Spleen (tissue), 11 donors: Measurements from ENCODE around the gene WNT2. TPM values are rescaled to one million over a fixed set of nuclear protein-coding genes. Genes with fewer than 3 reads are reported as not detected.

Source experiments
- DNase-seq: peaks from one replicate; pipeline ENCODE4 v3.0.0-alpha.2; 2020
- H3K27ac ChIP-seq, 8 donors: fragments of 200-600 bp; sonication (generic) in 7 of 8; 1 replicate in 4 of 8; 2 replicates in 4 of 8; pipeline versions ENCODE4 v1.5.0 to v1.8.0; 2016 to 2021; ENCODE audit warnings: inconsistent platforms in 4 of 8, mild to moderate bottlenecking in 4 of 8, moderate library complexity in 1 of 8
- H3K27me3 ChIP-seq, 7 donors: fragments of 200-600 bp; sonication (generic) in 6 of 7; replicated peaks in 1 of 7; 1 replicate in 4 of 7; 2 replicates in 3 of 7; pipeline versions ENCODE4 v1.5.0 to v1.8.0; 2016 to 2021; ENCODE audit warnings: inconsistent platforms in 3 of 7, mild to moderate bottlenecking in 1 of 7
- H3K36me3 ChIP-seq, 6 donors: fragments of 200-600 bp; sonication (generic) in 5 of 6; 1 replicate in 4 of 6; 2 replicates in 2 of 6; pipeline versions ENCODE4 v1.5.0 to v1.8.0; 2016 to 2021; ENCODE audit warnings: inconsistent platforms in 2 of 6
- H3K4me1 ChIP-seq, 6 donors: fragments of 200-600 bp; sonication (generic) in 5 of 6; 1 replicate in 3 of 6; 2 replicates in 3 of 6; pipeline versions ENCODE4 v1.5.0 to v1.8.0; 2016 to 2021; ENCODE audit warnings: inconsistent platforms in 3 of 6
- H3K4me3 ChIP-seq, 8 donors: fragments of 200-600 bp; sonication (generic) in 7 of 8; 1 replicate in 4 of 8; 2 replicates in 4 of 8; pipeline versions ENCODE4 v1.5.0 to v1.8.0; 2016 to 2021; ENCODE audit warnings: inconsistent platforms in 4 of 8, mild to moderate bottlenecking in 4 of 8, moderate library complexity in 2 of 8
- H3K9me3 ChIP-seq, 8 donors: fragments of 200-600 bp; sonication (generic) in 7 of 8; 1 replicate in 4 of 8; 2 replicates in 4 of 8; pipeline versions ENCODE4 v1.5.0 to v1.8.0; 2016 to 2021; ENCODE audit warnings: inconsistent platforms in 4 of 8
- POLR2A ChIP-seq, 3 donors: fragments of 450-650 bp; IDR thresholded peaks; one replicate each; pipeline ENCODE4 v1.5.1; 2017; ENCODE audit warnings: antibody characterized with exemption in 3 of 3, mild to moderate bottlenecking in 1 of 3
- POLR2AphosphoS5 ChIP-seq, 3 donors: sonication (generic); formaldehyde crosslinking; IDR thresholded peaks; one replicate each; pipeline ENCODE4 v1.5.1; 2017; ENCODE audit warnings: antibody characterized with exemption in 3 of 3
- WGBS, 5 donors: extraction: QIAGEN DNeasy Blood & Tissue Kit in 3 of 5; methylation state at CpG; one replicate each; pipeline versions ENCODE4 v1.1.5 to v1.1.7; 2013 to 2018; 5-methylcytosine and 5-hydroxymethylcytosine counted together
- intact Hi-C: fragments of 100-400 bp; cut with DNase I; formaldehyde crosslinking; loops from one replicate; pipeline ENCODE4 v1.15.0; 2023; ENCODE audit warnings: low total_unique reads
- polyA plus RNA-seq, 3 donors: library from polyadenylated mRNA; stranded (reverse); fragments of 200-250 nt; gene quantifications; one replicate each; pipeline ENCODE4 v1.2.1, GENCODE V29; 2013
- total RNA-seq, 7 donors: library from RNA; depleted of rRNA in 3 of 7; stranded (reverse); fragments of >200 nt in 3 of 7; fragmentation: NEBNext Ultra II Directional in 4 of 7; extraction: Animal tissue kit (Norgen Biotek cat#: 25700) in 4 of 7; gene quantifications; one replicate each; pipeline versions ENCODE4 v1.1.0 to v1.2.1, GENCODE V29; 2016 to 2021
- TF ChIP-seq, protein P1 (sequence below), 11 experiments: fragments of 200-600 bp in 7 of 11; fragments of 450-650 bp in 4 of 11; sonication (generic) in 4 of 11; IDR thresholded peaks in 8 of 11; conservative IDR thresholded peaks in 3 of 11; 1 replicate in 7 of 11; 2 replicates in 4 of 11; pipeline versions ENCODE4 v1.4.0 to v1.8.0; 2016 to 2021; ENCODE audit warnings: antibody characterized with exemption in 11 of 11, inconsistent platforms in 4 of 11, mild to moderate bottlenecking in 1 of 11
- donor health status: healthy with polysubstance abuse.
- donor health status: DM: no; HTN: no; CAD: no; lungs with moderate emphysema.
- donor health status: DM: no; HTN: no; CAD: no.
- donor health status: Bipolar disorder and iron deficiency.
- donor health status: healthy.
- donor health status: DM: no; HTN: no; CAD: no.
- donor health status: DM: yes; HTN: yes; CAD: no.

The WNT2 gene
- total and polyA plus RNA-seq, 10 donors = 0.22 to 6.2 (median 2.1) TPM

DNA sequence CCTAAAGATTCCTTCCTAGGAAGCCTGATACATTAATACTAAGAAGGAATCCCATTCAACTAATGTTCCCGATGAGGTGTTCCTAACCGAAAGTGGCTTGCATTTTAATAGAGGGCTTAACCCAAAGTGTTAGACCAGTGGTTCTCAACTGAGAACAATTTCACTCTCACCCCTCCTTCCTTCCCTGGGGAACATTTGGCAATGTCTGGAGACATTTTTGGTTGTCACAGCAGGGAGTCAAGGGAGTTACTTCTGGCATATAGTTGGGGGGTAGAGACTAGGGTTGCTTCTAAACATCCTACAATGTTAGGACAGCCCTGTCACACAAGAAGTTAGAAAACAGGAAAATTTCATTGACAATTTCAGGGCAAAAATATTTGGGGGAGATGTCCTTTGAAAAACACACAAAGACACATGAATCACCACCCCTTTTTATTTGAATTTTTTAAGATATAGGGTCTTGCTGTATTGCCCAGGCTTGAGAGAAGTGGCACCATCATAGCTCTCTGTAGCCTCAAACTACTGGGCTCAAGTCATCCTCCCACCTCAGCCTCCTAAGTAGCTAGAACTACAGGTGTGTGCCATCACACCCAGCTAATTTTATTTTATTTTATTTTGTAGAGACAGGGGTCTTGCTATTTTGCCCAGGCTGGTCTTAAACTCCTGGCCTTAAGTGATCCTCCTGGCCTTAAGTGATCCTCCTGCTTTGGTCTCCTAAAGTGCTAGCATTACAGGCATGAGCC is 50.7 kb downstream of the WNT2 start:
- Histone ChIP-seq H3K36me3 (no peaks in the 10 kb centered on the region), H3K4me3 (no peak overlapping the region), H3K9me3 (no peaks in the 10 kb centered on the region), H3K27ac (no peak overlapping the region), H3K27me3 (peaks cover 0 to 4% (median 0%) of the 10 kb centered on the region in 7 donors), H3K4me1 (no peaks in the 10 kb centered on the region)
- DNase-seq = no peak
- no peak for TF ChIP-seq POLR2AphosphoS5 (IDR thresholded peaks at IDR 0.05)
- no peak for TF ChIP-seq POLR2A (IDR thresholded peaks at IDR 0.05)
- TF ChIP-seq, protein P1, sequence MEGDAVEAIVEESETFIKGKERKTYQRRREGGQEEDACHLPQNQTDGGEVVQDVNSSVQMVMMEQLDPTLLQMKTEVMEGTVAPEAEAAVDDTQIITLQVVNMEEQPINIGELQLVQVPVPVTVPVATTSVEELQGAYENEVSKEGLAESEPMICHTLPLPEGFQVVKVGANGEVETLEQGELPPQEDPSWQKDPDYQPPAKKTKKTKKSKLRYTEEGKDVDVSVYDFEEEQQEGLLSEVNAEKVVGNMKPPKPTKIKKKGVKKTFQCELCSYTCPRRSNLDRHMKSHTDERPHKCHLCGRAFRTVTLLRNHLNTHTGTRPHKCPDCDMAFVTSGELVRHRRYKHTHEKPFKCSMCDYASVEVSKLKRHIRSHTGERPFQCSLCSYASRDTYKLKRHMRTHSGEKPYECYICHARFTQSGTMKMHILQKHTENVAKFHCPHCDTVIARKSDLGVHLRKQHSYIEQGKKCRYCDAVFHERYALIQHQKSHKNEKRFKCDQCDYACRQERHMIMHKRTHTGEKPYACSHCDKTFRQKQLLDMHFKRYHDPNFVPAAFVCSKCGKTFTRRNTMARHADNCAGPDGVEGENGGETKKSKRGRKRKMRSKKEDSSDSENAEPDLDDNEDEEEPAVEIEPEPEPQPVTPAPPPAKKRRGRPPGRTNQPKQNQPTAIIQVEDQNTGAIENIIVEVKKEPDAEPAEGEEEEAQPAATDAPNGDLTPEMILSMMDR (IDR thresholded peaks at IDR 0.05 in 8 of 11, conservative IDR thresholded peaks at IDR 0.05 in 3 of 11) = no peak
- intact Hi-C loops = no loop called here
- 92 to 95% (median 94%) methylated on average over 2 of the region's 2 CpGs for WGBS, 5 donors

DNA sequence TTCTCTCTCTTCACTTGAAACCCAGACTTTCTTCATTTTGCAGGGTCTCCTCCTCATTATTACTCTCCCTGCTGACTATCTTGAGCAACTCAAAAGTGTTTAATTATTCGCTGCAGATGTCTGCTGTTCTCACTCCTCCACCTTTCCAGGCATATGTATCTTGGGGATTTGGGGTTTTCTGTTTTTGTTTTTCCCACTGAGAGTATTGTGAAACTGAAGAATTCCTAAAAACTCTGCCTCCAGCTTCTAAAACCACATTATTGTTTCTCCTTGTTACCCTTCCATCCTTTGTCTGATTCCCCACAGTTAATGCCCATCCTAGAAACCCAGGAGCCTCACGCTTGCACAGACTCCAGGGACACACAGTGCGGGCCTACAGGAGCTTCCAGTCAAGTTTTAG is 51.3 kb downstream of the WNT2 start:
- intact Hi-C loops = no loop called here
- DNase-seq = no peak
- Histone ChIP-seq H3K27me3 (peaks cover 0 to 4% (median 0%) of the 10 kb centered on the region in 7 donors), H3K4me3 (no peak overlapping the region), H3K36me3 (no peaks in the 10 kb centered on the region), H3K27ac (no peak overlapping the region), H3K9me3 (peaks cover 0 to 2% (median 0%) of the 10 kb centered on the region in 8 donors), H3K4me1 (no peaks in the 10 kb centered on the region)
- TF ChIP-seq POLR2A (IDR thresholded peaks at IDR 0.05) (no peak), POLR2AphosphoS5 (IDR thresholded peaks at IDR 0.05) (no peak)
- TF ChIP-seq, protein P1 (IDR thresholded peaks at IDR 0.05 in 8 of 11, conservative IDR thresholded peaks at IDR 0.05 in 3 of 11) = no peak
- 78 to 92% (median 88%) methylated on average over 3 of the region's 3 CpGs for WGBS, 5 donors

DNA sequence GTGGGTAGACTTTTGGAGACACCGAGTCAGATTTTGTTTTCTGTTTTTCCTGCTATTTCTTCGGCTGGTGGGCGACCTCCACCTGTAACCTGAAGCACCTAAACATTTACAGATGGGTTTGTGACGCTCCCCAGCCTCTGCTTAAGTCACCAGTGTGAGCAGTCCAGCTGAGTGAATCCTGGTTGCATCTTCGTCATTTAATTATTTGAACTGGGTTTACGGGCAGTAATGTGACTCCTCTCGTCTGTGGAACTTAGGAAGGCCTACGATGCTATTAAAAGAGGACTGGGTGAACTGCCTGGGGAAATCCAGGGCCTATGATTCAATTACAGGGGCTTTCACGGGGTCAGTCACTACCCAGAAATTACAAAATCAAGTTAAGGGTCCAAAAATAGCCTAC is 52.5 kb downstream of the WNT2 start:
- WGBS, 5 donors = 70 to 78% (median 75%) methylated on average over 9 of the region's 9 CpGs
- intact Hi-C loops = no loop called here
- H3K27me3 ChIP-seq = peaks cover 0 to 4% (median 0%) of the 10 kb centered on the region in 7 donors
- H3K36me3 ChIP-seq = no peaks in the 10 kb centered on the region
- no peak overlapping the region for H3K27ac ChIP-seq
- TF ChIP-seq POLR2A (IDR thresholded peaks at IDR 0.05) (no peak), POLR2AphosphoS5 (IDR thresholded peaks at IDR 0.05) (no peak)
- TF ChIP-seq, protein P1 (IDR thresholded peaks at IDR 0.05 in 8 of 11, conservative IDR thresholded peaks at IDR 0.05 in 3 of 11) = no peak
- no peak for DNase-seq
- no peaks in the 10 kb centered on the region for H3K4me1 ChIP-seq
- no peak overlapping the region for H3K4me3 ChIP-seq
- peaks cover 0 to 11% (median 0%) of the 10 kb centered on the region in 8 donors for H3K9me3 ChIP-seq

DNA sequence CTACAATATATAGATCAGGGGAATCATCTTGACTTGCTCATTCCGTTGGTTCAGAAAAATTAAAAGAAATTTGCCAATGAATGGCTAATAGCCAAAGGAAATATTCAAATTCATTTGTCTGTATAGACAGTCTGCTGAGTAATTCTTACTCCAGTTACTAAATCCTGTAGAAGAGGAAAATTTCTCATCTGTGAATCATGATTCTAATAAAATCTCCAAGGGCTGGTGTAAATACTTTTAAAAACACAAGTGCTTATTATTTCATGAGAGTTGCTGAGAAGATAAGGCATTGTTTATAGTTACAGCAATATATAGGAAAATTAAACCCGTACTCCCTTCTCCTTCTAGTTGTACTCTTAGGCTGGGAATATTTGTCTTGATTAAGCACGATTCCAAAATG is 53.0 kb downstream of the WNT2 start:
- Histone ChIP-seq H3K4me3 (no peak overlapping the region), H3K4me1 (no peaks in the 10 kb centered on the region), H3K9me3 (peaks cover 0 to 11% (median 0%) of the 10 kb centered on the region in 8 donors), H3K27me3 (peaks cover 0 to 4% (median 0%) of the 10 kb centered on the region in 7 donors), H3K36me3 (no peaks in the 10 kb centered on the region), H3K27ac (no peak overlapping the region)
- TF ChIP-seq POLR2A (IDR thresholded peaks at IDR 0.05) (no peak), POLR2AphosphoS5 (IDR thresholded peaks at IDR 0.05) (no peak)
- TF ChIP-seq, protein P1 (IDR thresholded peaks at IDR 0.05 in 8 of 11, conservative IDR thresholded peaks at IDR 0.05 in 3 of 11) = no peak
- 78 to 93% (median 79%) methylated on average over 3 of the region's 3 CpGs for WGBS, 5 donors
- DNase-seq = no peak
- intact Hi-C loops = no loop called here
